PC-9 (cell line): Measurements from ENCODE around the gene RBP4.

Source experiments
- EZH2 ChIP-seq: fragments of 200-600 bp; sonication (generic); IDR thresholded peaks from 2 replicates; pipeline ENCODE4 v1.8.0; 2017; ENCODE audit warnings: antibody characterized with exemption, low read depth
- TF ChIP-seq, protein P1 (sequence below): fragments of 200-600 bp; sonication (generic); conservative IDR thresholded peaks from 2 replicates; pipeline ENCODE4 v1.6.1; 2017; ENCODE audit warnings: mixed run types, antibody characterized with exemption, mild to moderate bottlenecking, moderate library complexity

DNA sequence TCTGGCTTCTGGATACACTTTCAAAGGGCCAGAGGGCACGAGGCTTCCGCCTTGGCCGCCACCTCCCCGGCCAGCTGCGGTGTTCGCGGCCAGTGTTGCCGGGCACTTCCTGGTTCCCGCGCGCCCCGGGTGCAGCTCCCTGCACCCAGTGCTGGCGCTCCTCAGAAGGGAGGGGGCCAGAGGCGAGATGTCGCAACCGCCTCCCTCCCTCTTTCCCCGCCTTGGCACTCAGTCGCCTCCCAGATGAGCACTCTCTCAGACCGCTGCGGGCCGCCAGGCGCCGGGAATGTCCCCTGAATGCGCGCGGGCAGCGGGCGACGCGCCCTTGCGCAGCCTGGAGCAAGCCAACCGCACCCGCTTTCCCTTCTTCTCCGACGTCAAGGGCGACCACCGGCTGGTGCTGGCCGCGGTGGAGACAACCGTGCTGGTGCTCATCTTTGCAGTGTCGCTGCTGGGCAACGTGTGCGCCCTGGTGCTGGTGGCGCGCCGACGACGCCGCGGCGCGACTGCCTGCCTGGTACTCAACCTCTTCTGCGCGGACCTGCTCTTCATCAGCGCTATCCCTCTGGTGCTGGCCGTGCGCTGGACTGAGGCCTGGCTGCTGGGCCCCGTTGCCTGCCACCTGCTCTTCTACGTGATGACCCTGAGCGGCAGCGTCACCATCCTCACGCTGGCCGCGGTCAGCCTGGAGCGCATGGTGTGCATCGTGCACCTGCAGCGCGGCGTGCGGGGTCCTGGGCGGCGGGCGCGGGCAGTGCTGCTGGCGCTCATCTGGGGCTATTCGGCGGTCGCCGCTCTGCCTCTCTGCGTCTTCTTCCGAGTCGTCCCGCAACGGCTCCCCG, 34.4 kb downstream of the RBP4 start, which contains the start of gene FFAR4:
- TF ChIP-seq, protein P1, sequence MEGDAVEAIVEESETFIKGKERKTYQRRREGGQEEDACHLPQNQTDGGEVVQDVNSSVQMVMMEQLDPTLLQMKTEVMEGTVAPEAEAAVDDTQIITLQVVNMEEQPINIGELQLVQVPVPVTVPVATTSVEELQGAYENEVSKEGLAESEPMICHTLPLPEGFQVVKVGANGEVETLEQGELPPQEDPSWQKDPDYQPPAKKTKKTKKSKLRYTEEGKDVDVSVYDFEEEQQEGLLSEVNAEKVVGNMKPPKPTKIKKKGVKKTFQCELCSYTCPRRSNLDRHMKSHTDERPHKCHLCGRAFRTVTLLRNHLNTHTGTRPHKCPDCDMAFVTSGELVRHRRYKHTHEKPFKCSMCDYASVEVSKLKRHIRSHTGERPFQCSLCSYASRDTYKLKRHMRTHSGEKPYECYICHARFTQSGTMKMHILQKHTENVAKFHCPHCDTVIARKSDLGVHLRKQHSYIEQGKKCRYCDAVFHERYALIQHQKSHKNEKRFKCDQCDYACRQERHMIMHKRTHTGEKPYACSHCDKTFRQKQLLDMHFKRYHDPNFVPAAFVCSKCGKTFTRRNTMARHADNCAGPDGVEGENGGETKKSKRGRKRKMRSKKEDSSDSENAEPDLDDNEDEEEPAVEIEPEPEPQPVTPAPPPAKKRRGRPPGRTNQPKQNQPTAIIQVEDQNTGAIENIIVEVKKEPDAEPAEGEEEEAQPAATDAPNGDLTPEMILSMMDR: no peak
- TF ChIP-seq EZH2: no peak
